ENCODE measurements around the gene TMEM218. TPM values are rescaled to one million over a fixed set of nuclear protein-coding genes. Genes with fewer than 3 reads are reported as not detected.

Gene TMEM218
- total and polyA plus RNA-seq, 2 of the 8 experiments (the other 6 are each of a cell fraction or from before 2014, with no cell fraction given): 17.0 to 33.5 TPM

DNA sequence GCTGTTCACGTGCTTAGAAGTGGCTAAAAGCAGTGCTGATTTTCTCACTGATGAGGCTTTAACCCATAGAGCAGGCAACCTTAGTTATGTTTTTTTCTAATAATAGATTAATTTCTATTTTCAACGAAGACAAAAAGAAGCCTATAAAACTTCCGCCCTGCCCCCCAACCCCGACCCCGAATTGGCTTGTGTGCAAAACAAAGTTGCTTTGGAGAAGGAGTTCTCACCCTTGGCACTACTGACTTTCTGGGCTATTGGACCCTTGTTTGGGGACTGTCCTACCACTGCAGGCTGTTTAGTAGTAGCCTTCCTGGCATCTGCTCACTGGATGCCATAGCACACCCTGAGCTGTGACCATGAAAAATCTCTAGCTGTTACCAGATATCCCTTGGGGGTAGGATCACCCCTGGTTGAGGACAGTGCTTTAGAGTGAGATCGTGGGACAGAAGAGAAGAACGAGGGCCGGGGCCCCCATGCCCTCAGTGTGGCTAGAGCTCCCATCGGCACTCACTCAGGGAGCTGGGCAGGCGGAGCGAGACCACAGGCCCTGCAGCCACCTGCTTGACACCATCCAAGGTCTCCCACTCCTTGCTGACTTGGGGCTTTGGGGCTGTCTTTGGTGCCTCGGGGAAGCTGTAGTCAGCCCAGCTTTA is 31.4 kb downstream of the TMEM218 start (continued):
- TF ChIP-seq, protein P1, sequence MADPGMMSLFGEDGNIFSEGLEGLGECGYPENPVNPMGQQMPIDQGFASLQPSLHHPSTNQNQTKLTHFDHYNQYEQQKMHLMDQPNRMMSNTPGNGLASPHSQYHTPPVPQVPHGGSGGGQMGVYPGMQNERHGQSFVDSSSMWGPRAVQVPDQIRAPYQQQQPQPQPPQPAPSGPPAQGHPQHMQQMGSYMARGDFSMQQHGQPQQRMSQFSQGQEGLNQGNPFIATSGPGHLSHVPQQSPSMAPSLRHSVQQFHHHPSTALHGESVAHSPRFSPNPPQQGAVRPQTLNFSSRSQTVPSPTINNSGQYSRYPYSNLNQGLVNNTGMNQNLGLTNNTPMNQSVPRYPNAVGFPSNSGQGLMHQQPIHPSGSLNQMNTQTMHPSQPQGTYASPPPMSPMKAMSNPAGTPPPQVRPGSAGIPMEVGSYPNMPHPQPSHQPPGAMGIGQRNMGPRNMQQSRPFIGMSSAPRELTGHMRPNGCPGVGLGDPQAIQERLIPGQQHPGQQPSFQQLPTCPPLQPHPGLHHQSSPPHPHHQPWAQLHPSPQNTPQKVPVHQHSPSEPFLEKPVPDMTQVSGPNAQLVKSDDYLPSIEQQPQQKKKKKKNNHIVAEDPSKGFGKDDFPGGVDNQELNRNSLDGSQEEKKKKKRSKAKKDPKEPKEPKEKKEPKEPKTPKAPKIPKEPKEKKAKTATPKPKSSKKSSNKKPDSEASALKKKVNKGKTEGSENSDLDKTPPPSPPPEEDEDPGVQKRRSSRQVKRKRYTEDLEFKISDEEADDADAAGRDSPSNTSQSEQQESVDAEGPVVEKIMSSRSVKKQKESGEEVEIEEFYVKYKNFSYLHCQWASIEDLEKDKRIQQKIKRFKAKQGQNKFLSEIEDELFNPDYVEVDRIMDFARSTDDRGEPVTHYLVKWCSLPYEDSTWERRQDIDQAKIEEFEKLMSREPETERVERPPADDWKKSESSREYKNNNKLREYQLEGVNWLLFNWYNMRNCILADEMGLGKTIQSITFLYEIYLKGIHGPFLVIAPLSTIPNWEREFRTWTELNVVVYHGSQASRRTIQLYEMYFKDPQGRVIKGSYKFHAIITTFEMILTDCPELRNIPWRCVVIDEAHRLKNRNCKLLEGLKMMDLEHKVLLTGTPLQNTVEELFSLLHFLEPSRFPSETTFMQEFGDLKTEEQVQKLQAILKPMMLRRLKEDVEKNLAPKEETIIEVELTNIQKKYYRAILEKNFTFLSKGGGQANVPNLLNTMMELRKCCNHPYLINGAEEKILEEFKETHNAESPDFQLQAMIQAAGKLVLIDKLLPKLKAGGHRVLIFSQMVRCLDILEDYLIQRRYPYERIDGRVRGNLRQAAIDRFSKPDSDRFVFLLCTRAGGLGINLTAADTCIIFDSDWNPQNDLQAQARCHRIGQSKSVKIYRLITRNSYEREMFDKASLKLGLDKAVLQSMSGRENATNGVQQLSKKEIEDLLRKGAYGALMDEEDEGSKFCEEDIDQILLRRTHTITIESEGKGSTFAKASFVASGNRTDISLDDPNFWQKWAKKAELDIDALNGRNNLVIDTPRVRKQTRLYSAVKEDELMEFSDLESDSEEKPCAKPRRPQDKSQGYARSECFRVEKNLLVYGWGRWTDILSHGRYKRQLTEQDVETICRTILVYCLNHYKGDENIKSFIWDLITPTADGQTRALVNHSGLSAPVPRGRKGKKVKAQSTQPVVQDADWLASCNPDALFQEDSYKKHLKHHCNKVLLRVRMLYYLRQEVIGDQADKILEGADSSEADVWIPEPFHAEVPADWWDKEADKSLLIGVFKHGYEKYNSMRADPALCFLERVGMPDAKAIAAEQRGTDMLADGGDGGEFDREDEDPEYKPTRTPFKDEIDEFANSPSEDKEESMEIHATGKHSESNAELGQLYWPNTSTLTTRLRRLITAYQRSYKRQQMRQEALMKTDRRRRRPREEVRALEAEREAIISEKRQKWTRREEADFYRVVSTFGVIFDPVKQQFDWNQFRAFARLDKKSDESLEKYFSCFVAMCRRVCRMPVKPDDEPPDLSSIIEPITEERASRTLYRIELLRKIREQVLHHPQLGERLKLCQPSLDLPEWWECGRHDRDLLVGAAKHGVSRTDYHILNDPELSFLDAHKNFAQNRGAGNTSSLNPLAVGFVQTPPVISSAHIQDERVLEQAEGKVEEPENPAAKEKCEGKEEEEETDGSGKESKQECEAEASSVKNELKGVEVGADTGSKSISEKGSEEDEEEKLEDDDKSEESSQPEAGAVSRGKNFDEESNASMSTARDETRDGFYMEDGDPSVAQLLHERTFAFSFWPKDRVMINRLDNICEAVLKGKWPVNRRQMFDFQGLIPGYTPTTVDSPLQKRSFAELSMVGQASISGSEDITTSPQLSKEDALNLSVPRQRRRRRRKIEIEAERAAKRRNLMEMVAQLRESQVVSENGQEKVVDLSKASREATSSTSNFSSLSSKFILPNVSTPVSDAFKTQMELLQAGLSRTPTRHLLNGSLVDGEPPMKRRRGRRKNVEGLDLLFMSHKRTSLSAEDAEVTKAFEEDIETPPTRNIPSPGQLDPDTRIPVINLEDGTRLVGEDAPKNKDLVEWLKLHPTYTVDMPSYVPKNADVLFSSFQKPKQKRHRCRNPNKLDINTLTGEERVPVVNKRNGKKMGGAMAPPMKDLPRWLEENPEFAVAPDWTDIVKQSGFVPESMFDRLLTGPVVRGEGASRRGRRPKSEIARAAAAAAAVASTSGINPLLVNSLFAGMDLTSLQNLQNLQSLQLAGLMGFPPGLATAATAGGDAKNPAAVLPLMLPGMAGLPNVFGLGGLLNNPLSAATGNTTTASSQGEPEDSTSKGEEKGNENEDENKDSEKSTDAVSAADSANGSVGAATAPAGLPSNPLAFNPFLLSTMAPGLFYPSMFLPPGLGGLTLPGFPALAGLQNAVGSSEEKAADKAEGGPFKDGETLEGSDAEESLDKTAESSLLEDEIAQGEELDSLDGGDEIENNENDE (IDR thresholded peaks at IDR 0.05; ENCODE audit: insufficient replicate concordance, low read length): no peak
- TF ChIP-seq TCF12 (IDR thresholded peaks at IDR 0.05; ENCODE audit: low read depth, low read length) (no peak), PHF8 (conservative IDR thresholded peaks at IDR 0.05; ENCODE audit: low read depth, low read length) (no peak)
